GM18526 (cell line): ENCODE data around the gene TCEA3.
A peak's percentile ranks its signal among the peaks of the same experiment; 100 is the strongest.

Experiments used
- POLR2A ChIP-seq: IDR thresholded peaks from 3 replicates; pipeline ENCODE4 v1.6.1; 2011; ENCODE audit not compliant: insufficient read length; ENCODE audit errors: extremely low read depth

The TCEA3 gene

DNA sequence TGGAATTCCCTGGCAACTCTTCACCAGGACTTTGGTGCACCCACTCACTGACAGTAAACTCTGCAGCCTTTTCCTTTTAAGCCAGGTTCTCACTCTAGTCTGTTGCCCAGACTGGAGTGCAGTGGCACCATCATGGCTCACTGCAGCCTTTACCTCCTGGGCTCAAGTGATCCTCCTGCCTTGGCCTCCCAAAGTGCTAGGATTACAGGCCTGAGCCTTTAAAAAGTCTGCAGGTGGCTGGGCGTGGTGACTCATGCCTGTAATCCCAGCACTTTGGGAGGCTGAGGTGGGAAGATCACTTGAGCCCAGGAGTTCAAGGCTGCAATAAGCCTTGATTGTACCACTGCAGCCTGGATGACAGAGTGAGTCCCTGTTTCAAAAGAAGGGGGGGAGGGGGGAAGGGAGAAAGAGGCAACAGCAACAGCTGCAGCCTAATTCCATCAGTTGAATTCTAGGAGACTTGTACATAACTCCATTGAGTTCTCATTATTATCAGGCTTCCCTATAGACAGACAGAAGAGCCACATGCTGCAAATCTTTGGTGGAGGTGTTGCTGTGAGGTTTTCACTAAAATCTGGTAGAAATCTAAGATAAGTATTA is 72.4 kb downstream of the TCEA3 start:
- TF ChIP-seq POLR2A: no peak

DNA sequence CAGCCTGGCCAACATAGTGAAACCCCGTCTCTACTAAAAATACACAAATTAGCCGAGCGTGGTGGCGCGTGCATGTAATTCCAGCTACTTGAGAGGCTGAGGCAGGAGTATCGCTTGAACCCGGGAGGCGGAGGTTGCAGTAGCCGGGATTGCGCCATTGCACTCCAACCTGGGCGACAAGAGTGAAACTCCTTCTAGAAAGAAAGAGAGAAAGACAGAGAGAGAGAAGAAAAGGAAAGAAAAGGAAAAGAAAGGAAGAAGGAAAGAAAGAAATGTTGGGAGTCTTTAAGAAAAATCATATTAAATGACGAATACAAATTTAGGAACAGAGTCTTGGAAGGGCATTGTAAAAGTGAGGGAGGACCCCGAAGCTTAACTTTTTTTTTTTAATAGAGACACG is 78.6 kb downstream of the TCEA3 start:
- no peak for TF ChIP-seq POLR2A

DNA sequence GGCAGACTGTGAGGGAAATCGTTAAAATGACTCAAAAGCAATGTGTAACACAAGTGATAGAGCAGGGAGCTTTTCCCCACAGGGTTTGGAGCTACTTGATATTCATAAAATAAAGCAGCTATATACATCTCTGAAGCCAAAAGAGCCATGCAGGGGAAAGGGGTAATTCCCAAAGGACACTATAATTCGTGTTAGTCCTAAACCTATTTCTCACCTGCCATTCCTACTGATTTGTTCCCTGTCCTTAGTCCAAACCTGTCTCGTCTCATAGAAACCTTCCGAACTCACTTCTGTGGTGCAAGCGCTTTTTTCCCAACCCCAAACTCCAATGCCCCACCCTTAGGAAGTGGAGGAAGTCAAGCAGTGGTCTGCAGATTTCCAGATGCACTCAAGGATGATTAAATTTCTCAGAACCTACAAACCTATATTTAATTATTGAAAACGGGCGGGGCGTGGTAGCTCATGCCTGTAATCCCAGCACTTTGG is 79.5 kb downstream of the TCEA3 start:
- TF ChIP-seq POLR2A: no peak

DNA sequence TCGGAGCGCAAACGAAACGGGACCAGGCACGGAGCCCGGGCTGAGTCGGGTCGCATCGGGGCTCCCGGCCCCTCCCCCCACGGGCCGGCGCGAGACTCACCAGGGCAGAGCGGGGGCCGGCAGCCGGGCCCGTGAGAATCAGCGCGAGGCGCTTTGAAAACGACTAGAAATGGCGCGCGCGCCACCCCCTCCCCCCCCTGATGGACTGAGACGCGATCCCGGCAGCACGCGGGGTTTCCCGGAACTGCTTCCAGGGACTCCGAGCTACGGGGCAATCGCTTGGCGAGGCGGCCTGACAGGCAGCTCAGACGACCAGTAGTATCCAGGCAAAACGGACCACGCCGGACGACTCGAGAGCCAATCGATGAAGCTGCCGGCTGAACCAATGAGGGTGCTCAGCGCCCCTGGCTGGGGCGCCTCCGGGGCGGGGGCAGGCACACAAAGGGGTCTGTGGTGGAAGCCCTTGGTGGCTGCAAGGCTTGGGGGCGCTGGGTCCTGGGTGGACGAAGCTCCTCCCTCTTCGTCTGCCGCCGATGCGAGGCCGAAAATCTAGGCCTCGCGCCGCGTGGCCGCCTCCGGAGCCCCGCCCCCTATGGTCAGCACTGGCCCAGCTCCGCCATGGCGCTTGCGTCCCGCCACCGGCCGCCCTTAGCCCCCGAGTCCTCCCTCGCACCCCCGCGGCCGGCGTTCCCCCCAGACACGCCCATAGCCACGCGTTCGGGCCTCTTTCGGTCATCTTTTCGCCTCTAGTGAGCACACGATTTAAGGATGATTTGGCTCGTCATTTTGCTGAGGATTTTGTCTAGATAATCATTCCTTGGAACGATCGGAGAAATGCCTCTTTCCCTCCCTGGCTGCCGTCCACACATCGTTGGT is 80.2 kb downstream of the TCEA3 start, which contains the start of gene HNRNPR:
Gene HNRNPR (minus strand): TSS at position 174 of the 876 bp plus-strand sequence. CDS start 3,276 bp downstream, outside the sequence.
- peak; percentile 82 for TF ChIP-seq POLR2A

DNA sequence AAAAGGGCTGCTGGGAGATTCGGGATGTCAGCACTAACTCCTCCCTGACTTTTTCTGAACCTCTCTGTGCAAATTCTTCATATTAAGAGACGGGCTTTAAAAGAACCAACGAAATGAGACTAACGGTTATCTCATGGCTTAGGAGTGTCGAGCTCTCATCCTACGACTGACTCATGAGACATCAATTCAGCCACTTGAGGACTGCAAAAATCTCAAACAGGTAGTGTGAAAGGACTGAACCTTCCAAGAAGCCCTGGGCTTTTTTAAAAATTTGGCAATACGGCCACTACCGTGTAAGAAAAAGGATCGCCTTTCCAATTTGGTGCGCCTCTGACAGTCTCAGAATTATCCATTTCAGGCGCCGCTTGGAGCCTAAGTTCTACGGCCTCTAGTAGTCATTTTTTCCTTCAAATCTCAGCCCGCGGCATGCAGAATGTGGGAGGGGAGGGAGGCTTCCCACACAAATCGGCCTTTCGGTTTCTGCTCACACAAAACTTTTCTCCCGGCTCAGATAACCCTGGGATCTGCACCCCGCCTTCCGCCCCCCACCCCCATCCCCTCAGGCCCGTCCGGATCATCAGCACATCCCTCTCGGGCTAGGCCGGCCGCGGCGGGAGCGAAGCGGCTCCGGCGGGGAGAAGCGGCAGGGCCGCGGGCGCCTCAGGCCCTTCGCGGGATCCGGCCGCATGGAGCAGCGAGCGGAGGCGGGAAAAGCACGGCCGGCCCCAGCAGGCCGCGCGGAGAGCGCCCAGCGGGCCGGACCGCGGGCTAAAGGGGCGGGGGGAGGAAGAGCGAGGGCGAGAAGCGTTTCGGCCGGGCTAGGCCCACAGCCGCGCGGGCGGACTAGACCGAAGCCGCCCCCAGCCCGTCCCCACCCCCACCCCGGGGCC is 81.1 kb downstream of the TCEA3 start:
- no peak for TF ChIP-seq POLR2A

DNA sequence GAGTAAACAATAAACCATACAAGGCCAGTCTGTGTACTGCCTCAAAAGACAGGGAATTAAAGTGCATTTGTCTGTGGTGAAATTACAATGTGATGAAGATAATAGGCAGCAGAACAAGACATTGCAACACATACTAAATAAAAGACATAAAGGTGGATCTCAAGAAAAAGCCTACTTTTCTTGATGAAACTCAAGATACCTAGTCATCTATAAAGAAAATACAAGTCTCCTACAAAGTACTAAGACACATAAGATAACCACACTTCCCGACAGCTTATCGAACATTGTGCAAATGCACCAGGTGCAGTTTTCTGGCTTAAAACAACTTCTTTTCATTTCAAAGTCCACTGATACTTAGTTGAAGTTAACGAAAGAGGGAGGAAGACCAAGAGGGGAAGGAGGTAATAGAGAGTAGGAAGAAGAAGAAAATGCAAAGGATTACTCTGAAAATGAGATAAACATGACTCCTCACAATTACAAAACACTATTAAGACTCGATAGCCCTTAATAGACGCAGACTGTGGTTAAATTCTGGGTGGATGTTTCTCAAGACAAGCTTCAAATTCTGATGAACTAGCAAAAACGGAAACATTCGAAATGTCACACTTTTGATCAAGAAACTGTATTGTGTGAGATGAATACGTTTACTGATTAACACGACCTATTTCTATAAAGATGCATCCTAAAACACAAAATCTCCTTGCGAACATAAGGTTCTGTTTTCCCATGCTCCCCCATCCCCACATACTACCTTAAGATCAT is 82.4 kb downstream of the TCEA3 start:
- TF ChIP-seq POLR2A: no peak

DNA sequence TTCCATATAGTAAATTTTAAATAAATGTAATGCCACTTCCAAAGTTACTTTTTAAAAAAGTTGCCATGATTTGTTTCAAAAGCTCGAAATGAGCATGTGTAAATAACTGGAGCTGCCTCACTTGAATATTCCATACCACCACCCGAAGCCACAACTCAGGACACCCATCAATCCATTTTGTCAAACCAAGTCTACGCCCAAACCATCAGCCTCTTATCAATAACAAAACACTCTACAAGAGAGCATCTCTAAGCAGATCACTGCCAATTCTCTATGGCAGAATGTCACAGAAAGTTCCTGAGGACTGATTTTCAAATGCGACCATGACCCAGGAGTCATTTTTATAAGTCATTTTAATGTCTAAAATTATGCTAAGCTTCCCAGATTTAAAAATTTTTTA is 84.9 kb downstream of the TCEA3 start:
- TF ChIP-seq POLR2A: no peak

DNA sequence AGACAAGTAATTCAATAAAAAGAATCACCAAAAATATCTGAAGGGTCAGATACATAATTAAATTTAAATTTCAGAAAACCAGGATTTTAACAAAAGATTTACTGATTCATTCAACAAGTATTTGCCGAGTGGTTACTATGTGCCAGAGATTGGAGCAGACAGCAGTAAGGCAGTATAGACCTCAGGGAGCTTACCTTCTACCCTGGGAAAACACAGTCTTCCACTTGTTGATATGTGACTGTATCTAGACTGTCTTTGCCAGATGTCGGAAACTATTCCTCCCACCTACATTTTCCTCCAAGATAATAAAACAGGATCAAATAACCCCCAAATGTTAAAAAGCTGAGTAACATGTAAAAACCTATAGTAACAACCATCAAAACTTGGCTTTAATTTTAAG is 86.7 kb downstream of the TCEA3 start:
- no peak for TF ChIP-seq POLR2A

DNA sequence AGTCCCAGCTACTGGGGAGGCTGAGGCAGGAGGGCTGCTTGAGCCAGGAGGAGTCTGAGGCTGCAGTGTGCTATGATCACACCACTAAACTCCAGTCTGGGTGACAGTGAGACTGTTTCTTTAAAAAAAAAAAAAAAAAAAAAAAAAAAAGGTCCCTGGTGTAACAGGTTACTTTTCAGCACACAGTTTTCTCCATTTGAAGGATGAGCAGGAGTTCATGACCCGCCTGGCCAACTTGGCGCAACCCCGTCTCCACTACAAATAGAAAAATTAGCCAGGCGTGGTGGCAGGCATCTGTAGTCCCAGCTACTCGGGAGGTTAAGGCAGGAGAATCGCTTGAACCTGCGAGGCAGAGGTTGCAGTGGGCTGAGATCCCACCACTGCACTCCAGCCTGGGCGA is 92.8 kb downstream of the TCEA3 start:
- TF ChIP-seq POLR2A: no peak
